Glutamatergic neuron (in vitro differentiated cells): ENCODE measurements around the gene AADACL3. TPM values are rescaled to one million over a fixed set of nuclear protein-coding genes. Genes with fewer than 3 reads are reported as not detected.

Source experiments
- total RNA-seq: library from RNA; stranded (reverse); fragmentation: NEBNext Ultra II Directional; extraction: Animal tissue kit (Norgen Biotek cat#: 25700); gene quantifications from one replicate; pipeline ENCODE4 v1.2.1, GENCODE V29; 2021; ENCODE audit not compliant: unreplicated experiment

AADACL3 gene
- total RNA-seq, 1 donor from 2014 or later = not detected

Other genes with a start within 250 kb of the AADACL3 start
- not detected for gene DHRS3, start 97.9 kb upstream of the AADACL3 start, total RNA-seq
- not detected for gene AADACL4, start 72.0 kb upstream of the AADACL3 start, total RNA-seq
- gene CFAP107, start 30.1 kb downstream of the AADACL3 start, total RNA-seq = not detected
- gene PRAMEF12, start 57.6 kb downstream of the AADACL3 start, total RNA-seq = 0.54 TPM
- gene PRAMEF1, start 75.3 kb downstream of the AADACL3 start, total RNA-seq = 0.44 TPM
- gene PRAMEF11, start 115.3 kb downstream of the AADACL3 start, total RNA-seq = not detected
- gene HNRNPCL1, start 132.6 kb downstream of the AADACL3 start, total RNA-seq = not detected
- gene PRAMEF2, start 141.0 kb downstream of the AADACL3 start, total RNA-seq = not detected
- not detected for gene PRAMEF4, start 170.1 kb downstream of the AADACL3 start, total RNA-seq
- not detected for gene PRAMEF10, start 182.2 kb downstream of the AADACL3 start, total RNA-seq
- gene PRAMEF7, start 200.5 kb downstream of the AADACL3 start, total RNA-seq = not detected
- gene PRAMEF6, start 231.5 kb downstream of the AADACL3 start, total RNA-seq = not detected